ENCODE measurements around the gene USP34.
"Not testable (repeated sequence)": the region's sequence is repeated elsewhere in the genome, so short reads cannot be mapped to it uniquely, and the experiment has no call there.

- TF ChIP-seq MAX (IDR thresholded peaks at IDR 0.05); SP1 (IDR thresholded peaks at IDR 0.05); REST (IDR thresholded peaks at IDR 0.05); CTCF (IDR thresholded peaks at IDR 0.05; ENCODE audit: low read depth, low read length, missing input control): not testable (repeated sequence)
These were observed 6.2 kb upstream of the USP34 start for GRCh38 chr2:61476929-61477589.

All from liver (tissue), 3 donors.